ENCODE measurements around the gene PPP1CC. TPM values are rescaled to one million over a fixed set of nuclear protein-coding genes. Genes with fewer than 3 reads are reported as not detected.

The PPP1CC gene
- polyA plus RNA-seq, 1 donor from 2014 or later = 188 TPM

- Histone ChIP-seq H4K20me1 (ENCODE audit: insufficient read depth) (no peaks in the 10 kb centered on the region), H3K27me3 (ENCODE audit: insufficient read depth, low read depth, low read length) (peaks cover 21% of the 10 kb centered on the region), H3K9ac (ENCODE audit: low read length) (no peak overlapping the region), H3K9me2 (ENCODE audit: insufficient read depth, low read length) (no peaks in the 10 kb centered on the region), H3K4me3 (ENCODE audit: low read length) (no peak overlapping the region), H3K79me2 (replicated peaks; ENCODE audit: insufficient read depth, low read length) (no peaks in the 10 kb centered on the region), H3K27ac (ENCODE audit: low read length) (no peak overlapping the region), H3K4me2 (ENCODE audit: low read length) (no peak overlapping the region), H3F3A (ENCODE audit: insufficient read depth, low read length, poor library complexity, severe bottlenecking) (no peaks in the 10 kb centered on the region), H3K9me3 (ENCODE audit: low read length) (no peaks in the 10 kb centered on the region), H2AFZ (ENCODE audit: low read depth, low read length) (no peak overlapping the region), H3K36me3 (ENCODE audit: insufficient read depth, low read length) (no peaks in the 10 kb centered on the region)
- TF ChIP-seq REST (IDR thresholded peaks at IDR 0.05; ENCODE audit: borderline replicate concordance) = no peak
- TF ChIP-seq MXI1 (conservative IDR thresholded peaks at IDR 0.05; ENCODE audit: poor library complexity, severe bottlenecking) = no peak
- no peak for TF ChIP-seq CTCF (IDR thresholded peaks at IDR 0.05; ENCODE audit: poor library complexity, severe bottlenecking)
- TF ChIP-seq POLR2AphosphoS5 (IDR thresholded peaks at IDR 0.05) = no peak
- no peak for TF ChIP-seq EZH2 (IDR thresholded peaks at IDR 0.05; ENCODE audit: borderline replicate concordance, insufficient read depth, low read length, poor library complexity, severe bottlenecking)
- TF ChIP-seq SMC3 (conservative IDR thresholded peaks at IDR 0.05; ENCODE audit: poor library complexity) = no peak
- no peak for TF ChIP-seq RAD21 (conservative IDR thresholded peaks at IDR 0.05)
- TF ChIP-seq EP300 (conservative IDR thresholded peaks at IDR 0.05; ENCODE audit: poor library complexity, severe bottlenecking) = no peak
- TF ChIP-seq TAF1 (IDR thresholded peaks at IDR 0.05; ENCODE audit: low read depth) = no peak
Observed at GRCh38 chr12:110686294-110686903, 56.3 kb downstream of the PPP1CC start.

GRCh38 chr12:110684312-110684836 is 58.3 kb downstream of the PPP1CC start:
- Histone ChIP-seq H3F3A (ENCODE audit: insufficient read depth, low read length, poor library complexity, severe bottlenecking) (no peaks in the 10 kb centered on the region), H3K36me3 (ENCODE audit: insufficient read depth, low read length) (no peaks in the 10 kb centered on the region), H3K4me2 (ENCODE audit: low read length) (no peak overlapping the region), H3K79me2 (replicated peaks; ENCODE audit: insufficient read depth, low read length) (no peaks in the 10 kb centered on the region), H2AFZ (ENCODE audit: low read depth, low read length) (no peak overlapping the region), H3K9ac (ENCODE audit: low read length) (no peak overlapping the region), H3K27me3 (ENCODE audit: insufficient read depth, low read depth, low read length) (peaks cover 18% of the 10 kb centered on the region), H4K20me1 (ENCODE audit: insufficient read depth) (no peaks in the 10 kb centered on the region), H3K27ac (ENCODE audit: low read length) (no peak overlapping the region), H3K4me3 (ENCODE audit: low read length) (no peak overlapping the region), H3K9me2 (ENCODE audit: insufficient read depth, low read length) (no peaks in the 10 kb centered on the region), H3K9me3 (ENCODE audit: low read length) (no peaks in the 10 kb centered on the region)
- TF ChIP-seq CTCF (IDR thresholded peaks at IDR 0.05; ENCODE audit: poor library complexity, severe bottlenecking) (no peak), RAD21 (conservative IDR thresholded peaks at IDR 0.05) (no peak), SMC3 (conservative IDR thresholded peaks at IDR 0.05; ENCODE audit: poor library complexity) (no peak), REST (IDR thresholded peaks at IDR 0.05; ENCODE audit: borderline replicate concordance) (no peak), TAF1 (IDR thresholded peaks at IDR 0.05; ENCODE audit: low read depth) (no peak), POLR2AphosphoS5 (IDR thresholded peaks at IDR 0.05) (no peak), EZH2 (IDR thresholded peaks at IDR 0.05; ENCODE audit: borderline replicate concordance, insufficient read depth, low read length, poor library complexity, severe bottlenecking) (no peak), EP300 (conservative IDR thresholded peaks at IDR 0.05; ENCODE audit: poor library complexity, severe bottlenecking) (no peak), MXI1 (conservative IDR thresholded peaks at IDR 0.05; ENCODE audit: poor library complexity, severe bottlenecking) (no peak)

All from neural cell (in vitro differentiated cells).